Smooth muscle cell of the brain vasculature (primary cell): ENCODE measurements around the gene KLHL40.

Source experiments
- DNase-seq: peaks from one replicate; pipeline ENCODE4 v3.0.0-alpha.2; 2012; ENCODE audit warnings: low read depth, low spot score

The KLHL40 gene

DNA sequence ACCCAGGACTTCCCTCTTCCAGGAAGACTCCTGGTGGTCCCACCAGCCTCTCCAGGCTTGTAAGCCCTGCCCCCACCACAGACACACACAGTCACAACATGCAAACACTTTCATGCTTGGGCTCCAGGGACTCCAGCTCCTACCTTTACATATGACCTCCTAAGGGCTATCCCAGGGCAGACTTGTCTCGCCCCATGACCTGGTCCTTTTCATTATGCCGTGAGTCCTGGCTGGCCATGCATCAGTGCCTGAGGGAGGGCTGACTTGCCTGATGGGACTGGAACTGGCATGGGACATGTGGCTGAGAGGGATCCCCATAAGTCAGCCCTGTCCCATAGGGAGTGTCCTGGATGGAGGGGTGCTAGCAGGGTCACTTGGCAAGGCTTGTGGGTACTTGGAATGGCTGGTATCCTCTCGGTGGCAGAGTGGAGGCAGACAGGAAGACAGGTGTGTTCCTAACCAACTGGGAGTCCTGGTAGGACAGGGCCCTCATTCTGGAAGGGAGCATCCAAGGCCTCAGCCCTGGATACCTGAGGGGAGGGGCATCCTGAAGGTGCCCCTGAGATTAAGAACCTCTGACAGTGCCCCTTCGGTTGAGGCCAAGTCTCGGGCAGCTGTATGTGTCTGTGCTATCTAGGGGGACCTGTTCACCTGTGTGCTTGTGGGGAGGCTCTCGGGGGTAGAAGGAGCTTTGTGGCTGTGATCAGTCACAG, 17.8 kb downstream of the KLHL40 start:
- no peak for DNase-seq

- DNase-seq, result no peak
These were observed 18.3 kb downstream of the KLHL40 start for GRCh38 chr3:42703695-42704025.

GRCh38 chr3:42704136-42704841, 19.0 kb downstream of the KLHL40 start:
- no peak for DNase-seq

DNA sequence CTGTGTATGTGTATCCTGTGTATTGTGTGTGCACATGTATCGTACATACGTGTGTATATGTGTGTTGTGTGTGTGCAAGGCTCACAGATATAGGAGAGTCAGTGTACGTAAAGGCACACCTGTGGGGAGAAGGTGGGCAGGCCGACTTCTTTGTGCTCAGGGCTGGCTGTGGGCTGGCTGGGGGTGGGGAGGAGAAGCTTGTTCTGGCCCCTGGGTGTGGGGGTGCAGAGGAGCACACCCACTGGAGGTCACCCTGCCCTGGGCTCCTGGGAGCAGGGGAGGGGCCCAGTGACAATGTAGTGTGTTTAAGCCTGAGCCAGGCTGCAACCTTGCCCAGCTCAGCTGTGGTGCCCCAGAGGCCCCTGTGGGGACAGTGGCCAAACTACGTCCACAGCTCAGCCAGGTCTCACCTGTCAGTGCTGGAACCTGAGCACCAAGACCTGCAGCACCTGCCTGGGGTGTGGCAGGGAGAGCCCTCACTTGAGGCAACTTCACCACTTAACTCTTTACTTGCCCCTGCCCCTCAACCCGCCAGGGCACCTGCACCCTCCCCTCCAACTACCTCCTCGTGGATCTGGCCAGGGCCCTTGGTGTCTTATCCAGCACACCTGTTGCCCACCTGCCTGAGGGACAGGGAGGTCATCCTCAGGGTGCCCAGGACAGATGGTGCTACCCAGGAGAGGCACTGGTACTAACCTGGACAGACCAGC, 19.9 kb downstream of the KLHL40 start:
- DNase-seq, result no peak

- DNase-seq, result no peak
These were observed 20.7 kb downstream of the KLHL40 start for GRCh38 chr3:42705962-42706585.

DNA sequence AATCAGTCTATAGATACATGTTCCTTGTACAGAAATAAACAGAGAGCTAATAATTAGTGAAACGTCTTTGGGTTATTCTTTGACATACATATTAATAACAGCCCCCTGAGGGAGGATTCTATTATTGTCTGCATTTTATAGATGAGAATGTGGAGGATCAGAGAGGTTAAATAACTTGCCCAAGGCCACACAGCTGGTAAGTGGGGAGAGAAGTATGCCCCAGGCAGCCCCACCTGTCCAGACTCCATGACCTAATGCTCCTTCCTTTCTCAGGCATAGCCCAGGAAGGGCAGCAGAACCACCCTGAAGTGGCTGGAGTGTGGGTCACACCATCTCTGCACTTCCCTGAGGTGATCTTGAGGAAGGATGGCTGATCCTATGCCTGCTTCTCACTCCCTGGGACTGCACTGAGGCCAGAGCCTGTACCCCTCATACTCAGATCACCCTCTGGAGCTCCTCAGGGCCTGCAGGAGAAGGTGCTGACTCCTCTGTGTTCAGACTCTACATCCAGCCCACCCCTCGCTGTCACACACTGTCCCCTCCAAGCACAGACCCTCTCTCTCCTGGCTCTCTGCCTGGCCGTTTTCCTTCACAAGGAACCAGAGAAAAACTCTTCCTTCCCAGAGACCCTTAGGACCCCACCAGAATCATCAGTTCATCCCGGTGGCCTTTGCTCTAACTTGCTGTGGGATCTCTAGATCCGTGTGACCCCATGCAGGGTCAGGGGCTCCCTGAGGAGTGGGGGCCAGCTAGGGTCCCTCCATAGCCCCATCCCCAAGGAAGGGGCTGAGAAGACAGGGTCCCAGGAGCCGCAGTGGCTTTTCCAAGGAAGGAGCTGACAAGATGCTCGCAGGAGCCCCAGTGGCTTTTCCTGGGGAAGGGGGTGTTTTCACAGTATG, 21.6 kb downstream of the KLHL40 start:
- DNase-seq, result no peak

- no peak for DNase-seq
These were observed 22.5 kb downstream of the KLHL40 start for GRCh38 chr3:42707620-42708355.

- no peak for DNase-seq
These were observed 23.3 kb downstream of the KLHL40 start for GRCh38 chr3:42708611-42709151.

GRCh38 chr3:42709621-42710020, 24.3 kb downstream of the KLHL40 start:
- no peak for DNase-seq

- DNase-seq, result no peak
These were observed 25.1 kb downstream of the KLHL40 start for GRCh38 chr3:42710323-42711021.

GRCh38 chr3:42711491-42712343, 26.4 kb downstream of the KLHL40 start:
- no peak for DNase-seq

DNA sequence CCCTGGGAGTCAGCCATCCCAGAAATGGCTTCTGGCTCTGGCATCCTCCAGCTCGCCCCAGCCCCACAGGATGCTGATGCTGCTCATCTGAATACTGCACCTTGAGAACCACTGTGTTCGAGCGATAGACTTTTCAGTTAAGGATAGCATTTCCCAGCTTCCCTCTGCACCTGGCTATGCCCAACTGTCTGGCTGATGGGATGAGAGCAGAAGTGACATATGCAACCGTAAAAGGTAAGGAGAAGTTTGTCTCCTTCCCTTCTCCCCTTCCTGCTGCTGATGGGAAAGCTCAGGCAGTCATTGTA, 27.0 kb downstream of the KLHL40 start:
- no peak for DNase-seq

DNA sequence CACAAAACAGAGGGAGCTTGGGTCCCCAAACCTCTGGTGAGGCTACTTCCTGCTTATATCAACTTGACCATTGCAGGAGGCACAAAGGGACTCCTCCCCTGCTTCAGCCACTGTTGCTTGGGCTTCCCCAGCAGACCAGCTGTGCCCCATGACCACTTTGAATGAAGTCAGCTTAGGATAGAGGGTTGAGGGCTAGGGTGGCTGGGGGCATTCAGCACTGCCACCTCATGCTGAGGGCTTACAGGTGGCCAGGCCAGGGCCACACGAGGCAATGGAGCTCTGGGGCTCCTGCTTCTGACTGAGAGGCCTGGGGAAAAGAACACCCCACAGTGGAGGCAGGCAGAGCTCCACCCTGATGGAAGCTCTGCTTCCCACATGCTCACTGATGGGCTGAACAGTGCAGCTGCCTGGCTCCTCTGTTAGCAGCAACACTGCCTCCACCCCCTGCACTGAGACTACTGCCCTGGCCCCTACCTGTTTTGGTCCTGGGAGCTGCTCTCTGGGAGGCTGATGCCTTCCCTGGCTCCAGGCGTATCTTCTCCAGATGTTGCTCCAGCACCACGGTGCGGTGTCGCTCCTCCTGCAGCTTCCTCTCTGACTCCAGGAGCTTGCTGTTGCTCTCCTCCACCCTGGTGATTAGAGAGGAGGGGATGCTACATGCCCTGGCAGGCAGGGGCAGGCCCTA, 27.5 kb downstream of the KLHL40 start:
- DNase-seq, result no peak

DNA sequence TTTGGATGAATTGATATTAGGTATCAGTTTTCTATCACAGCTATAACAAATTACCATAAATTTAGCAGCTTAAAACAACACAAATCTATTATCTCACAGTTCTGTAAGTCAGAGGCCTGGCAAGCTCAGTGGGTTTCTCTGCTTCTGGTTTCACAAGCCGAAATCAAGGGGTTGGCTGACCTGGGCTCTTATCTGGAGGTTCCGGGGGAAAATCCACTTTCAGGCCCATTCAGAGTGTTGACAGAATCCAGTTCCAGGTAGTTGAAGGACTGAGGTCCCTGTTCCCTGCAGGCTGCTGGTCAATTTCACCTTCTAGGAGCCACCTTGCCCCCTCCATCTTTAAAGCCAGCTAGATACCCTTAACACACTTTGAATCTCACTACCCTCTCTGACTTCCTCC, 28.4 kb downstream of the KLHL40 start:
- DNase-seq, result no peak

DNA sequence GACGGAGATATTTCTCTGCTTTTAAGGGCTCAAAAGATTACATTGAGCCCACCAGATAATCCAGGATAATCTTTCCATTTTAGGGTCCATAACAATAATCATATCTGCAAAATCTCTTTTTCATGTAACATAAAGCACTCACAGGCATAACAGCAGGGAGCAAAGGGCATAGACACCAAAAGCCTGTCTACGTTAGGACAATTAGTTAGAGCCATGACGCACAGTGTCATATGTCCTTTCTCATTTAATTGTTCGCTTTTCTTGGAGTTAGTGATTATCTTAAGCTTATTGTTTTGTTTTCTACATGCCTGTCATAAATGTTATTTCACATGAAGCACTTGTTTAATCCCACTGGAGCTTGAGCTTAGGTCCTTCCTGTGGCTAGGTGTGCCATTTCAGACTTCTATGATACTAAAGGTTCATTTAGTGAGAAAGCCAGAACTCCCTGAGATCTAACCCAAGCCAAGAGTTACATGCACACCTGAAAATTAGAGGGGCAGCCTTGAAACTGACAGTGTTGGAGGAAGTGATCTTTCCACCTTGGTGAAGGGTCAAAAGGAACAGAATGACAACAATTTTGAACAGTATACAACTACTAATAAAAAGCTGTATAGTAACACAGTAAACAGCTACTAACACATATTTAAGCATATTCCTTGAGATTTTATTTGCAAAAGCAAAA, 29.0 kb downstream of the KLHL40 start:
- no peak for DNase-seq

DNA sequence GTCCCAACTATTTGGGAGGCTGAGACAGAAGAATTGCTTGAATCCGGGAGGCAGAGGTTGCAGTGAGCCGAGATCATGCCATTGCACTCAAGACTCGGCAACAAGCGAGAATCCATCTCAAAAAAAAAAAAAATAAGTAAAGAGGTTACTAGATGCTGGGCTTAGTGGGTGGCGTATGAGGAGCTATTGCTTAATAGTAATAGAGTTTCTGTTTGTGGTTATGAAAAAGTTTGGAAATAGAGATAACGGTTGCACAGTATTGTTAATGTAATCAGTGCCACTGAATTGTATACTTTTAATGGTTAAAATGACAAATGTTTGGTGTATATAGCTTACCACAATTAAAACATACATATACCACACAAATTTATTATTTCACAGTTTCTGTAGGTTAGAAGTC, 32.0 kb downstream of the KLHL40 start:
- no peak for DNase-seq

DNA sequence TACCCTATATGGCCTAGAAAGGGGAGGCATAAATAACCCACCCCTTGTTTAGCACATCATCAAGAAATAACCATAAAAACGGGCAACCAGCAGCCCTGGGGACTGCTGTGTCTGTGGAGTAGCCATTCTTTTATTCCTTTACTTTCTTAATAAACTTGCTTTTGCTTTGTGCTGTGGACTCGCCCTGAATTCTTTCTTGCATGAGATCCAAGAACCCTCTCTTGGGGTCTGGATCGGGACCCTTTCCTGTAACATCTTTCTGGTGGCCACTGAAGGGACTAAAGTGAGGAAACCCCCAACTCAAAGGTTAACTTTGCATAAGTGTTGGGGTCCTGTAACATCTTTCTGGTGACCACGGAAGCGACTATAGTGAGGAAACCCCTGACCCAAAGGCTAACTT, 33.0 kb downstream of the KLHL40 start:
- no peak for DNase-seq

GRCh38 chr3:42719002-42719401, 33.7 kb downstream of the KLHL40 start:
- no peak for DNase-seq
